ENCODE measurements around the gene NHS. TPM values are rescaled to one million over a fixed set of nuclear protein-coding genes. Genes with fewer than 3 reads are reported as not detected.

NHS gene
- polyA plus RNA-seq, 2 of the 4 experiments (the other 2 are of a cell fraction): 3.6 to 5.0 TPM

- no peak for TF ChIP-seq ATOH8 (CRISPR knock-in tag; IDR thresholded peaks at IDR 0.05; ENCODE audit: low read depth)
Observed at GRCh38 chrX:17750436-17750835, 375.4 kb downstream of the NHS start (continued).

GRCh38 chrX:17758382-17758781, 383.4 kb downstream of the NHS start:
- ChIA-PET POLR2A (no interaction called here), CTCF (no interaction called here)
- DNase-seq (ENCODE audit: low read depth in 1 of 2, low spot score in 1 of 2) (no peak), ATAC-seq (no peak), FAIRE-seq (no peak)
- Histone ChIP-seq H3K4me2 (no peak overlapping the region), H3K4me1 (no peaks in the 10 kb centered on the region), H3K27ac (no peak overlapping the region), H3K9me3 (no peaks in the 10 kb centered on the region), H3K4me3 (no peak overlapping the region)
- TF ChIP-seq HOXB13 (CRISPR knock-in tag; IDR thresholded peaks at IDR 0.05; ENCODE audit: low read depth) (no peak), HDAC2 (IDR thresholded peaks at IDR 0.05) (no peak), ZSCAN20 (CRISPR knock-in tag; IDR thresholded peaks at IDR 0.05) (no peak), BCL3 (IDR thresholded peaks at IDR 0.05) (no peak), ZFP36 (IDR thresholded peaks at IDR 0.05; ENCODE audit: borderline replicate concordance, partially characterized antibody) (no peak), TFCP2L1 (CRISPR knock-in tag; IDR thresholded peaks at IDR 0.05) (no peak), RCOR1 (IDR thresholded peaks at IDR 0.05; ENCODE audit: low read depth, low read length) (no peak), FOSL2 (IDR thresholded peaks at IDR 0.05) (no peak), FOSL2 (CRISPR knock-in tag; IDR thresholded peaks at IDR 0.05) (no peak), RFX5 (IDR thresholded peaks at IDR 0.05) (no peak)
- 12% methylated on average over 2 of the region's 2 CpGs for WGBS (ENCODE audit: missing lambda C conversion rate)

- Histone ChIP-seq H3K27ac (no peak overlapping the region), H3K4me3 (no peak overlapping the region), H3K4me1 (no peaks in the 10 kb centered on the region), H3K9me3 (no peaks in the 10 kb centered on the region), H3K4me2 (no peak overlapping the region)
- DNase-seq (ENCODE audit: low read depth in 1 of 2, low spot score in 1 of 2): no peak
- CTCF ChIA-PET: no interaction called here
- TF ChIP-seq TFCP2L1 (CRISPR knock-in tag; IDR thresholded peaks at IDR 0.05) (no peak), USF2 (IDR thresholded peaks at IDR 0.05) (no peak), ZSCAN20 (CRISPR knock-in tag; IDR thresholded peaks at IDR 0.05) (no peak), KDM1A (IDR thresholded peaks at IDR 0.05; ENCODE audit: low read depth) (no peak), HOXA7 (CRISPR knock-in tag; IDR thresholded peaks at IDR 0.05) (no peak), FOXS1 (CRISPR knock-in tag; IDR thresholded peaks at IDR 0.05) (no peak), E2F6 (IDR thresholded peaks at IDR 0.05; ENCODE audit: borderline replicate concordance, low read depth) (no peak), HES2 (IDR thresholded peaks at IDR 0.05) (no peak), CHD2 (IDR thresholded peaks at IDR 0.05; ENCODE audit: low read length, partially characterized antibody) (no peak)
- no peak for ATAC-seq
- POLR2A ChIA-PET: no interaction called here
- no peak for FAIRE-seq
- WGBS (ENCODE audit: missing lambda C conversion rate): 81% methylated on average over 1 of the region's 1 CpG
Observed at GRCh38 chrX:17759990-17760389, 385.0 kb downstream of the NHS start.

GRCh38 chrX:17767734-17768133, 392.7 kb downstream of the NHS start:
- 0% methylated on average over 1 of the region's 1 CpG for WGBS (ENCODE audit: missing lambda C conversion rate)

More at GRCh38 chrX:17767734-17768133, 392.7 kb downstream of the NHS start:
- no peaks in the 10 kb centered on the region for H3K9me3 ChIP-seq
- ATAC-seq (no peak), FAIRE-seq (no peak), DNase-seq (ENCODE audit: low read depth in 1 of 2, low spot score in 1 of 2) (no peak)
- H3K27ac ChIP-seq: no peak overlapping the region
- ChIA-PET POLR2A (no interaction called here), CTCF (no interaction called here)
- no peak overlapping the region for H3K4me3 ChIP-seq
- H3K4me2 ChIP-seq: no peak overlapping the region
- TF ChIP-seq MYC (IDR thresholded peaks at IDR 0.05; ENCODE audit: borderline replicate concordance, low read length) (no peak), GATA3 (IDR thresholded peaks at IDR 0.05; ENCODE audit: borderline replicate concordance) (no peak), HOXA7 (CRISPR knock-in tag; IDR thresholded peaks at IDR 0.05) (no peak), HDAC2 (IDR thresholded peaks at IDR 0.05) (no peak), RAD21 (conservative IDR thresholded peaks at IDR 0.05 in 1 of 2, IDR thresholded peaks at IDR 0.05 in 1 of 2) (no peak), HOXB5 (CRISPR knock-in tag; IDR thresholded peaks at IDR 0.05) (no peak), SMC3 (IDR thresholded peaks at IDR 0.05) (no peak), PBX3 (IDR thresholded peaks at IDR 0.05) (no peak), CEBPB (IDR thresholded peaks at IDR 0.05) (no peak), KDM1A (IDR thresholded peaks at IDR 0.05; ENCODE audit: low read depth) (no peak), TP53 (CRISPR knock-in tag; IDR thresholded peaks at IDR 0.05) (no peak), RARB (CRISPR knock-in tag; IDR thresholded peaks at IDR 0.05) (no peak), HEYL (CRISPR knock-in tag; IDR thresholded peaks at IDR 0.05) (no peak), ELK1 (IDR thresholded peaks at IDR 0.05; ENCODE audit: low read depth, low read length) (no peak)
- no peaks in the 10 kb centered on the region for H3K4me1 ChIP-seq

Data from A549 (cell line).